ENCODE results near the gene CRYBA1. TPM values are rescaled to one million over a fixed set of nuclear protein-coding genes. Genes with fewer than 3 reads are reported as not detected.

Gene CRYBA1
- total RNA-seq, 2 donors from 2014 or later = not detected

DNA sequence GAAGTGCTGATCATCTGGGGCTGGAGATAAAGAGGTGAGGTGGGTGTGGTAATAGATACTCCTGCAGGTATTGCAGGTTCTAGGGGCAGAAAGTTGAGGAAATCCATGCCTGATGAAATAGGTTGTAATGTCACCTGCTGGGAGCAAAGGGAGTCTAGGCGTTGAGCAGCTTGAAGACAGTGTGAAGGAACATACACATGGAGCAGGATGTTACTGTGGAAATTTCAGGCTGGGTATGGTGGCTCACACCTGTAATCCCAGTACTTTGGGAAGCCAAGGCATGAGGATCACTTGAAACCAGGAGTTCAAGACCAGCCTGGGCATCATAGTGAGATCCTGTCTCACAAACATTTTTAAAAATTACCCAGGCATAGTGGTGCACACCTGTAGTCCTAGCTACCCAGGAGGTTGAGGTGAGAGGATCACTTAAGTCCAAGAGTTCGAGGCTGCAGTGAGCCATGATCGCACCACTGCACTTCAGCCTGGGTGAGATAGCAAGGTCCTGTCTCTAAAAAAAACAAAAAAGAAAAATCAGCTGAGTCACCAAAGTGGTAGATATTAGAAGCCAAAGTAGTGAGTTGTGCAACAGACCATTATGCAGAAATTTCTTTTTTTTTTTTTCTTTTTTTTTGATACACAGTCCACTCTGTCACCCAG is 9.1 kb upstream of the CRYBA1 start:
- Mint-ChIP-seq H3K9me3 (no peaks in the 10 kb centered on the region), H3K4me1 (peaks cover 5% of the 10 kb centered on the region), H3K36me3 (ENCODE audit: low read depth) (no peaks in the 10 kb centered on the region), H3K27me3 (ENCODE audit: insufficient read depth) (no peaks in the 10 kb centered on the region), H3K27ac (no peak overlapping the region), H3K4me3 (no peak overlapping the region)
- Histone ChIP-seq H3K4me3 (ENCODE audit: low read length) (no peak overlapping the region), H3K27ac (ENCODE audit: low read depth, low read length) (no peak overlapping the region), H3K9me3 (ENCODE audit: control insufficient read depth, low read length) (no peaks in the 10 kb centered on the region), H3K9ac (ENCODE audit: extremely low read depth, low read length, poor library complexity, severe bottlenecking) (no peak overlapping the region), H3K36me3 (ENCODE audit: control insufficient read depth, insufficient read depth, low read length) (no peaks in the 10 kb centered on the region), H3K4me1 (ENCODE audit: control insufficient read depth, insufficient read depth, low read length) (peaks cover 4% of the 10 kb centered on the region), H3K27me3 (ENCODE audit: control insufficient read depth, insufficient read depth, low read length, poor library complexity, severe bottlenecking) (no peaks in the 10 kb centered on the region)
- peak; percentile 32 for DNase-seq
- TF ChIP-seq, protein P1, sequence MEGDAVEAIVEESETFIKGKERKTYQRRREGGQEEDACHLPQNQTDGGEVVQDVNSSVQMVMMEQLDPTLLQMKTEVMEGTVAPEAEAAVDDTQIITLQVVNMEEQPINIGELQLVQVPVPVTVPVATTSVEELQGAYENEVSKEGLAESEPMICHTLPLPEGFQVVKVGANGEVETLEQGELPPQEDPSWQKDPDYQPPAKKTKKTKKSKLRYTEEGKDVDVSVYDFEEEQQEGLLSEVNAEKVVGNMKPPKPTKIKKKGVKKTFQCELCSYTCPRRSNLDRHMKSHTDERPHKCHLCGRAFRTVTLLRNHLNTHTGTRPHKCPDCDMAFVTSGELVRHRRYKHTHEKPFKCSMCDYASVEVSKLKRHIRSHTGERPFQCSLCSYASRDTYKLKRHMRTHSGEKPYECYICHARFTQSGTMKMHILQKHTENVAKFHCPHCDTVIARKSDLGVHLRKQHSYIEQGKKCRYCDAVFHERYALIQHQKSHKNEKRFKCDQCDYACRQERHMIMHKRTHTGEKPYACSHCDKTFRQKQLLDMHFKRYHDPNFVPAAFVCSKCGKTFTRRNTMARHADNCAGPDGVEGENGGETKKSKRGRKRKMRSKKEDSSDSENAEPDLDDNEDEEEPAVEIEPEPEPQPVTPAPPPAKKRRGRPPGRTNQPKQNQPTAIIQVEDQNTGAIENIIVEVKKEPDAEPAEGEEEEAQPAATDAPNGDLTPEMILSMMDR (conservative IDR thresholded peaks at IDR 0.05) = no peak
- 93 to 96% methylated on average over 3 of the region's 3 CpGs for WGBS, 2 experiments (ENCODE audit: insufficient coverage in 1 of 2, insufficient read length in 1 of 2)

GRCh38 chr17:29238133-29238850 is 8.4 kb upstream of the CRYBA1 start:
- no peaks in the 10 kb centered on the region for H3K36me3 ChIP-seq (ENCODE audit: control insufficient read depth, insufficient read depth, low read length)
- peaks cover 4% of the 10 kb centered on the region for H3K4me1 ChIP-seq (ENCODE audit: control insufficient read depth, insufficient read depth, low read length)
- H3K27ac Mint-ChIP-seq = no peak overlapping the region
- no peak overlapping the region for H3K9ac ChIP-seq (ENCODE audit: extremely low read depth, low read length, poor library complexity, severe bottlenecking)
- no peak overlapping the region for H3K4me3 Mint-ChIP-seq
- 96 to 98% methylated on average over 7 to 8 of the region's 8 CpGs for WGBS, 2 experiments (ENCODE audit: insufficient coverage in 1 of 2, insufficient read length in 1 of 2)
- peak; percentile 7 for DNase-seq
- H3K27me3 Mint-ChIP-seq (ENCODE audit: insufficient read depth) = no peaks in the 10 kb centered on the region
- no peak overlapping the region for H3K4me3 ChIP-seq (ENCODE audit: low read length)
- no peaks in the 10 kb centered on the region for H3K9me3 ChIP-seq (ENCODE audit: control insufficient read depth, low read length)
- no peaks in the 10 kb centered on the region for H3K36me3 Mint-ChIP-seq (ENCODE audit: low read depth)
- H3K27me3 ChIP-seq (ENCODE audit: control insufficient read depth, insufficient read depth, low read length, poor library complexity, severe bottlenecking) = no peaks in the 10 kb centered on the region
- H3K4me1 Mint-ChIP-seq = peaks cover 5% of the 10 kb centered on the region
- TF ChIP-seq, protein P1 (conservative IDR thresholded peaks at IDR 0.05) = no peak
- no peak overlapping the region for H3K27ac ChIP-seq (ENCODE audit: low read depth, low read length)
- no peaks in the 10 kb centered on the region for H3K9me3 Mint-ChIP-seq

DNA sequence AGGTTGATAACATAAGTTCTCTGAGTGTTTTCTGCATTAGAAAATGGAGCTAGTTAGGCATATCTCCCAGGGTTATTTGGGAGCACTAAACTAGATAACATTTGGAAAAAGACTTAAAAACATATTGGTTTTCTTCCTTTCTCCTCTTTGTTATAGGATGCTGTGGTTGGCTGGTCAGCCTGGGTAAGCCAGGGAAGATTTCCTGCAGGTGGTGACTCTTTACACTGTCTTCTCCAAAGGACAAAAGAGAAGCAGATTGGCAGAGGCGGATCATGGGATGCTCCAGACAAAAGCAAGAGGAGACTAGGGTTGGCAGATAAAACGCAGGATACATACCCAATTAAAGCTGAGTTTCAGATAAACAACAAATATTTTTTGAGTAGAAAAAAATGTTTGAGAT is 6.2 kb upstream of the CRYBA1 start:
- H3K27ac Mint-ChIP-seq = peak overlapping the region; percentile 11
- H3K9me3 Mint-ChIP-seq = no peaks in the 10 kb centered on the region
- H3K9ac ChIP-seq (ENCODE audit: extremely low read depth, low read length, poor library complexity, severe bottlenecking) = no peak overlapping the region
- H3K4me1 Mint-ChIP-seq = peaks cover 5% of the 10 kb centered on the region
- peak overlapping the region; percentile 98 for H3K27ac ChIP-seq (ENCODE audit: low read depth, low read length)
- H3K36me3 ChIP-seq (ENCODE audit: control insufficient read depth, insufficient read depth, low read length) = no peaks in the 10 kb centered on the region
- H3K9me3 ChIP-seq (ENCODE audit: control insufficient read depth, low read length) = no peaks in the 10 kb centered on the region
- H3K36me3 Mint-ChIP-seq (ENCODE audit: low read depth) = no peaks in the 10 kb centered on the region
- no peaks in the 10 kb centered on the region for H3K27me3 Mint-ChIP-seq (ENCODE audit: insufficient read depth)
- H3K4me3 ChIP-seq (ENCODE audit: low read length) = no peak overlapping the region
- H3K4me1 ChIP-seq (ENCODE audit: control insufficient read depth, insufficient read depth, low read length) = peaks cover 4% of the 10 kb centered on the region
- DNase-seq = no peak
- no peak overlapping the region for H3K4me3 Mint-ChIP-seq
- WGBS, 2 experiments (ENCODE audit: insufficient coverage in 1 of 2, insufficient read length in 1 of 2) = 48% methylated on average over 2 of the region's 2 CpGs; no CpG with 5 or more reads in 1 of the 2 experiments
- TF ChIP-seq, protein P1 (conservative IDR thresholded peaks at IDR 0.05) = no peak
- no peaks in the 10 kb centered on the region for H3K27me3 ChIP-seq (ENCODE audit: control insufficient read depth, insufficient read depth, low read length, poor library complexity, severe bottlenecking)
